Measurements from ENCODE around the gene AKAP8L.
A peak's percentile ranks its signal among the peaks of the same experiment; 100 is the strongest.

Gene AKAP8L

GRCh38 chr19:15404097-15404779, 14.6 kb downstream of the AKAP8L start:
- Histone ChIP-seq H3K4me3 (ENCODE audit: low read depth, low read length) (no peak overlapping the region), H3K27me3 (no peaks in the 10 kb centered on the region), H3K9me3 (no peaks in the 10 kb centered on the region), H3K4me1 (peaks cover 3% of the 10 kb centered on the region), H3K36me3 (peaks cover 82% of the 10 kb centered on the region)
- no peak for DNase-seq
- no peak for TF ChIP-seq CTCF (IDR thresholded peaks at IDR 0.05; ENCODE audit: low read depth, low read length)

GRCh38 chr19:15403151-15403531, 15.6 kb downstream of the AKAP8L start:
- no peak for DNase-seq
- Histone ChIP-seq H3K9me3 (no peaks in the 10 kb centered on the region), H3K4me1 (peaks cover 4% of the 10 kb centered on the region), H3K4me3 (ENCODE audit: low read depth, low read length) (no peak overlapping the region), H3K36me3 (peaks cover 87% of the 10 kb centered on the region), H3K27me3 (no peaks in the 10 kb centered on the region)
- no peak for TF ChIP-seq CTCF (IDR thresholded peaks at IDR 0.05; ENCODE audit: low read depth, low read length)

GRCh38 chr19:15402411-15403150, 16.2 kb downstream of the AKAP8L start:
- Histone ChIP-seq H3K4me3 (ENCODE audit: low read depth, low read length) (no peak overlapping the region), H3K9me3 (no peaks in the 10 kb centered on the region), H3K4me1 (peaks cover 4% of the 10 kb centered on the region), H3K27me3 (no peaks in the 10 kb centered on the region), H3K36me3 (peaks cover 87% of the 10 kb centered on the region)
- DNase-seq, result no peak
- no peak for TF ChIP-seq CTCF (IDR thresholded peaks at IDR 0.05; ENCODE audit: low read depth, low read length)

- TF ChIP-seq CTCF (IDR thresholded peaks at IDR 0.05; ENCODE audit: low read depth, low read length), result no peak
- Histone ChIP-seq H3K9me3 (no peaks in the 10 kb centered on the region), H3K4me3 (ENCODE audit: low read depth, low read length) (no peak overlapping the region), H3K36me3 (peaks cover 89% of the 10 kb centered on the region), H3K27me3 (no peaks in the 10 kb centered on the region), H3K4me1 (peaks cover 4% of the 10 kb centered on the region)
- DNase-seq, result no peak
These were observed 17.4 kb downstream of the AKAP8L start for GRCh38 chr19:15401397-15401710.

- DNase-seq, result no peak
- Histone ChIP-seq H3K4me1 (peaks cover 4% of the 10 kb centered on the region), H3K9me3 (no peaks in the 10 kb centered on the region), H3K36me3 (peaks cover 92% of the 10 kb centered on the region), H3K4me3 (ENCODE audit: low read depth, low read length) (no peak overlapping the region), H3K27me3 (no peaks in the 10 kb centered on the region)
- TF ChIP-seq CTCF (IDR thresholded peaks at IDR 0.05; ENCODE audit: low read depth, low read length), result 0 out of 2 replicates have a peak, but pooled peaks have one; percentile 4
These were observed 18.0 kb downstream of the AKAP8L start for GRCh38 chr19:15400521-15401396.

Data from BE2C (cell line).